Measurements from ENCODE around the gene PPARG.

DNA sequence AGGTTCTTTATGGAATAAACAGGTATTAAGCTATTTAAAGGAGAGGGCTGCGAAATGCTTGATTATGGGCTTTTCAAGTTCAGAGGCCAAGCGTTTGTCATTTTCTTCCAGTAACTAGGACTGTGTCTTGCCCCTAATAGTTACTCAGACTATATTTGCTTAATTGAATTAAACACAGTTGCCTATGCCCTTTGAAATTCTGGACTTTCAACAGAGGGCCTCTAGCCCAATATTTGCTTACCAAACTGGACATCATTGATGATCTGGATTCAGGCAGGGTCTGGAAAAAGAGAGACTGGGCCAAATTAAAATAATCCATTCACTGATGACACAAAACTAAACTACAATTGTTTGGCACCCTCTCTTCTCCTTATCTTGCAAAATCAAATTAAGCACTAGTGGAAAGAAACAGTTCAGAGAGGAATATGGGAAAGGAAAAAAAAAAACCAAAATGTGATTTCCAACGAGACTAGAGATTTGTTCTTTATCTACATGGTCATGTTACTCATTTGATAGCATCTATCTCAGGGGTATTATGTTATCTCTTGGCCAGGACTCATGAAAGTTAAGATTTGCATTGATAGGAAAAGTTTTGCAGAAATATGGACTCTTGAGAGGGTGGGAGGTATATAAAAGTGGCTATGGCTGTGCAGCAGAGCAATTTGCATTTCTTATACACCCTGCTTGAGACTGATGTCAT lies 120.3 kb downstream of the PPARG start:
- TF ChIP-seq, protein P1, sequence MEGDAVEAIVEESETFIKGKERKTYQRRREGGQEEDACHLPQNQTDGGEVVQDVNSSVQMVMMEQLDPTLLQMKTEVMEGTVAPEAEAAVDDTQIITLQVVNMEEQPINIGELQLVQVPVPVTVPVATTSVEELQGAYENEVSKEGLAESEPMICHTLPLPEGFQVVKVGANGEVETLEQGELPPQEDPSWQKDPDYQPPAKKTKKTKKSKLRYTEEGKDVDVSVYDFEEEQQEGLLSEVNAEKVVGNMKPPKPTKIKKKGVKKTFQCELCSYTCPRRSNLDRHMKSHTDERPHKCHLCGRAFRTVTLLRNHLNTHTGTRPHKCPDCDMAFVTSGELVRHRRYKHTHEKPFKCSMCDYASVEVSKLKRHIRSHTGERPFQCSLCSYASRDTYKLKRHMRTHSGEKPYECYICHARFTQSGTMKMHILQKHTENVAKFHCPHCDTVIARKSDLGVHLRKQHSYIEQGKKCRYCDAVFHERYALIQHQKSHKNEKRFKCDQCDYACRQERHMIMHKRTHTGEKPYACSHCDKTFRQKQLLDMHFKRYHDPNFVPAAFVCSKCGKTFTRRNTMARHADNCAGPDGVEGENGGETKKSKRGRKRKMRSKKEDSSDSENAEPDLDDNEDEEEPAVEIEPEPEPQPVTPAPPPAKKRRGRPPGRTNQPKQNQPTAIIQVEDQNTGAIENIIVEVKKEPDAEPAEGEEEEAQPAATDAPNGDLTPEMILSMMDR (conservative IDR thresholded peaks at IDR 0.05) = no peak
- no peak for TF ChIP-seq EZH2 (IDR thresholded peaks at IDR 0.05; ENCODE audit: low read depth)
